H1 (cell line): Measurements from ENCODE around the gene SGSH. TPM values are rescaled to one million over a fixed set of nuclear protein-coding genes. Genes with fewer than 3 reads are reported as not detected.

Experiments used
- JUN ChIP-seq: IDR thresholded peaks from 2 replicates; pipeline ENCODE4 v1.6.1; 2011; ENCODE audit warnings: low read depth, mild to moderate bottlenecking, improper control_type of control experiment, low read length
- NANOG ChIP-seq: IDR thresholded peaks from 2 replicates; pipeline ENCODE4 v1.6.1; 2011; ENCODE audit warnings: low read length, low read depth, mild to moderate bottlenecking, inconsistent platforms; ENCODE audit not compliant: insufficient read depth, poor library complexity, severe bottlenecking
- YY1 ChIP-seq: IDR thresholded peaks from 2 replicates; pipeline ENCODE4 v1.6.1; 2011; ENCODE audit warnings: low read depth, mild to moderate bottlenecking, low read length
- ZNF274 ChIP-seq: IDR thresholded peaks from 2 replicates; pipeline ENCODE4 v1.7.0; 2012; ENCODE audit warnings: low read length, borderline replicate concordance; ENCODE audit errors: extremely low read depth
- polyA plus RNA-seq, 7 experiments: library from polyadenylated mRNA; depleted of rRNA in 3 of 7; stranded (reverse) in 5 of 7; unstranded in 2 of 7; fragments of >200 nt in 5 of 7; fragments of 200-250 nt in 2 of 7; gene quantifications; 1 replicate in 5 of 7; 2 replicates in 1 of 7; 4 replicates in 1 of 7; pipeline versions ENCODE4 v1.2.1 to v1.2.3, GENCODE V29; 2011 to 2013; ENCODE audit warnings: missing spikeins in 2 of 7, mixed read lengths in 2 of 7
- total RNA-seq: library from RNA; stranded (reverse); fragmentation: NEBNext Ultra II Directional; extraction: Animal tissue kit (Norgen Biotek cat#: 25700); gene quantifications from 2 replicates; pipeline ENCODE4 v1.2.1, GENCODE V29; 2021
- TF ChIP-seq, protein P1 (sequence below): fragments of 300-600 bp; sonication (generic); IDR thresholded peaks from 2 replicates; pipeline ENCODE4 v1.7.1; 2012; ENCODE audit warnings: low read length, moderate library complexity, mild to moderate bottlenecking, inconsistent platforms; ENCODE audit not compliant: insufficient replicate concordance
- TF ChIP-seq, protein P2 (sequence below): IDR thresholded peaks from 2 replicates; pipeline ENCODE4 v1.6.1; 2011; ENCODE audit warnings: low read depth, mild to moderate bottlenecking, low read length; ENCODE audit not compliant: insufficient read depth
- TF ChIP-seq, protein P3 (sequence below), 3 experiments: IDR thresholded peaks; 1 replicate in 2 of 3; 2 replicates in 1 of 3; pipeline versions ENCODE4 v1.5.1 to v1.6.1; 2011; ENCODE audit warnings: low read length in 3 of 3, mild to moderate bottlenecking in 3 of 3, inconsistent platforms in 2 of 3, low read depth in 1 of 3, moderate library complexity in 1 of 3; ENCODE audit not compliant: insufficient read depth in 1 of 3; ENCODE audit errors: control extremely low read depth in 1 of 3

SGSH gene
- total and polyA plus RNA-seq, 2 of the 8 experiments (the other 6 are each of a cell fraction or from before 2014, with no cell fraction given) = 18.0 to 19.6 TPM

DNA sequence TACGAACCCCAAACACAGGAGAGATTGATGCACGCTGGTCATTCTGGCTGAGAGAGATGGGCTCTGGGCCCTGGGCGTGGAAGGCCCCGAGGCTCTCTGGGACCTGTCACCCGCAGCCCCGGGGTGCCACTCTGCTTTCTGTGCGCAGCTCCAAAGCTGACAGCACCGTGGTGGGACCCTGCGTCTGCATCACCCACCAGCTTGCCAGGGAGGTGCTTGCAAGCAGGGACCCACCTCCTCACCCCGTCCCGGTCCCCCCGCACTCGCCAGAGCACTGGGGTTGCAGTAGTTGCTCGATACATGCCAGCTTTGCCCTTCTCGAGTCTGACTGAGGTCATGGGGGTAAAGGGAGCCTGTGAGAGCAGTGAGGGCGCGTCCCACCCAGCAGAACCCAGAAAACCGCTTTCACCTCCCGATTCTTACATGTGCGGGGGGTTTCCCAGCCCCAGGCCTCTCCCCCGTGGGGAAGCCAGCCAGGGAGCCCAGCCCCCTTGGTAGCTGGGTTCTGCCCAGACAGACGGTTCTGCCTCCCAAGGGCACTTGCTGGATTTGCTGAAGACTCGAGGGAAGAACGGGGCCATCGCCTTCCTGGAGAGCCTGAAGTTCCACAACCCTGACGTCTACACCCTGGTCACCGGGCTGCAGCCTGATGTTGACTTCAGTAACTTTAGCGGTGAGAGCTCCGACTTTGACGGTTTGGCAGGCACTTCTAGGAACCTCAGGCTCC is 37.9 kb downstream of the SGSH start (continued):
- TF ChIP-seq, protein P1, sequence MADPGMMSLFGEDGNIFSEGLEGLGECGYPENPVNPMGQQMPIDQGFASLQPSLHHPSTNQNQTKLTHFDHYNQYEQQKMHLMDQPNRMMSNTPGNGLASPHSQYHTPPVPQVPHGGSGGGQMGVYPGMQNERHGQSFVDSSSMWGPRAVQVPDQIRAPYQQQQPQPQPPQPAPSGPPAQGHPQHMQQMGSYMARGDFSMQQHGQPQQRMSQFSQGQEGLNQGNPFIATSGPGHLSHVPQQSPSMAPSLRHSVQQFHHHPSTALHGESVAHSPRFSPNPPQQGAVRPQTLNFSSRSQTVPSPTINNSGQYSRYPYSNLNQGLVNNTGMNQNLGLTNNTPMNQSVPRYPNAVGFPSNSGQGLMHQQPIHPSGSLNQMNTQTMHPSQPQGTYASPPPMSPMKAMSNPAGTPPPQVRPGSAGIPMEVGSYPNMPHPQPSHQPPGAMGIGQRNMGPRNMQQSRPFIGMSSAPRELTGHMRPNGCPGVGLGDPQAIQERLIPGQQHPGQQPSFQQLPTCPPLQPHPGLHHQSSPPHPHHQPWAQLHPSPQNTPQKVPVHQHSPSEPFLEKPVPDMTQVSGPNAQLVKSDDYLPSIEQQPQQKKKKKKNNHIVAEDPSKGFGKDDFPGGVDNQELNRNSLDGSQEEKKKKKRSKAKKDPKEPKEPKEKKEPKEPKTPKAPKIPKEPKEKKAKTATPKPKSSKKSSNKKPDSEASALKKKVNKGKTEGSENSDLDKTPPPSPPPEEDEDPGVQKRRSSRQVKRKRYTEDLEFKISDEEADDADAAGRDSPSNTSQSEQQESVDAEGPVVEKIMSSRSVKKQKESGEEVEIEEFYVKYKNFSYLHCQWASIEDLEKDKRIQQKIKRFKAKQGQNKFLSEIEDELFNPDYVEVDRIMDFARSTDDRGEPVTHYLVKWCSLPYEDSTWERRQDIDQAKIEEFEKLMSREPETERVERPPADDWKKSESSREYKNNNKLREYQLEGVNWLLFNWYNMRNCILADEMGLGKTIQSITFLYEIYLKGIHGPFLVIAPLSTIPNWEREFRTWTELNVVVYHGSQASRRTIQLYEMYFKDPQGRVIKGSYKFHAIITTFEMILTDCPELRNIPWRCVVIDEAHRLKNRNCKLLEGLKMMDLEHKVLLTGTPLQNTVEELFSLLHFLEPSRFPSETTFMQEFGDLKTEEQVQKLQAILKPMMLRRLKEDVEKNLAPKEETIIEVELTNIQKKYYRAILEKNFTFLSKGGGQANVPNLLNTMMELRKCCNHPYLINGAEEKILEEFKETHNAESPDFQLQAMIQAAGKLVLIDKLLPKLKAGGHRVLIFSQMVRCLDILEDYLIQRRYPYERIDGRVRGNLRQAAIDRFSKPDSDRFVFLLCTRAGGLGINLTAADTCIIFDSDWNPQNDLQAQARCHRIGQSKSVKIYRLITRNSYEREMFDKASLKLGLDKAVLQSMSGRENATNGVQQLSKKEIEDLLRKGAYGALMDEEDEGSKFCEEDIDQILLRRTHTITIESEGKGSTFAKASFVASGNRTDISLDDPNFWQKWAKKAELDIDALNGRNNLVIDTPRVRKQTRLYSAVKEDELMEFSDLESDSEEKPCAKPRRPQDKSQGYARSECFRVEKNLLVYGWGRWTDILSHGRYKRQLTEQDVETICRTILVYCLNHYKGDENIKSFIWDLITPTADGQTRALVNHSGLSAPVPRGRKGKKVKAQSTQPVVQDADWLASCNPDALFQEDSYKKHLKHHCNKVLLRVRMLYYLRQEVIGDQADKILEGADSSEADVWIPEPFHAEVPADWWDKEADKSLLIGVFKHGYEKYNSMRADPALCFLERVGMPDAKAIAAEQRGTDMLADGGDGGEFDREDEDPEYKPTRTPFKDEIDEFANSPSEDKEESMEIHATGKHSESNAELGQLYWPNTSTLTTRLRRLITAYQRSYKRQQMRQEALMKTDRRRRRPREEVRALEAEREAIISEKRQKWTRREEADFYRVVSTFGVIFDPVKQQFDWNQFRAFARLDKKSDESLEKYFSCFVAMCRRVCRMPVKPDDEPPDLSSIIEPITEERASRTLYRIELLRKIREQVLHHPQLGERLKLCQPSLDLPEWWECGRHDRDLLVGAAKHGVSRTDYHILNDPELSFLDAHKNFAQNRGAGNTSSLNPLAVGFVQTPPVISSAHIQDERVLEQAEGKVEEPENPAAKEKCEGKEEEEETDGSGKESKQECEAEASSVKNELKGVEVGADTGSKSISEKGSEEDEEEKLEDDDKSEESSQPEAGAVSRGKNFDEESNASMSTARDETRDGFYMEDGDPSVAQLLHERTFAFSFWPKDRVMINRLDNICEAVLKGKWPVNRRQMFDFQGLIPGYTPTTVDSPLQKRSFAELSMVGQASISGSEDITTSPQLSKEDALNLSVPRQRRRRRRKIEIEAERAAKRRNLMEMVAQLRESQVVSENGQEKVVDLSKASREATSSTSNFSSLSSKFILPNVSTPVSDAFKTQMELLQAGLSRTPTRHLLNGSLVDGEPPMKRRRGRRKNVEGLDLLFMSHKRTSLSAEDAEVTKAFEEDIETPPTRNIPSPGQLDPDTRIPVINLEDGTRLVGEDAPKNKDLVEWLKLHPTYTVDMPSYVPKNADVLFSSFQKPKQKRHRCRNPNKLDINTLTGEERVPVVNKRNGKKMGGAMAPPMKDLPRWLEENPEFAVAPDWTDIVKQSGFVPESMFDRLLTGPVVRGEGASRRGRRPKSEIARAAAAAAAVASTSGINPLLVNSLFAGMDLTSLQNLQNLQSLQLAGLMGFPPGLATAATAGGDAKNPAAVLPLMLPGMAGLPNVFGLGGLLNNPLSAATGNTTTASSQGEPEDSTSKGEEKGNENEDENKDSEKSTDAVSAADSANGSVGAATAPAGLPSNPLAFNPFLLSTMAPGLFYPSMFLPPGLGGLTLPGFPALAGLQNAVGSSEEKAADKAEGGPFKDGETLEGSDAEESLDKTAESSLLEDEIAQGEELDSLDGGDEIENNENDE = no peak
- TF ChIP-seq, protein P2, sequence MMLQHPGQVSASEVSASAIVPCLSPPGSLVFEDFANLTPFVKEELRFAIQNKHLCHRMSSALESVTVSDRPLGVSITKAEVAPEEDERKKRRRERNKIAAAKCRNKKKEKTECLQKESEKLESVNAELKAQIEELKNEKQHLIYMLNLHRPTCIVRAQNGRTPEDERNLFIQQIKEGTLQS = no peak
- TF ChIP-seq JUN (no peak), NANOG (no peak), YY1 (no peak), ZNF274 (no peak)
- TF ChIP-seq, protein P3, sequence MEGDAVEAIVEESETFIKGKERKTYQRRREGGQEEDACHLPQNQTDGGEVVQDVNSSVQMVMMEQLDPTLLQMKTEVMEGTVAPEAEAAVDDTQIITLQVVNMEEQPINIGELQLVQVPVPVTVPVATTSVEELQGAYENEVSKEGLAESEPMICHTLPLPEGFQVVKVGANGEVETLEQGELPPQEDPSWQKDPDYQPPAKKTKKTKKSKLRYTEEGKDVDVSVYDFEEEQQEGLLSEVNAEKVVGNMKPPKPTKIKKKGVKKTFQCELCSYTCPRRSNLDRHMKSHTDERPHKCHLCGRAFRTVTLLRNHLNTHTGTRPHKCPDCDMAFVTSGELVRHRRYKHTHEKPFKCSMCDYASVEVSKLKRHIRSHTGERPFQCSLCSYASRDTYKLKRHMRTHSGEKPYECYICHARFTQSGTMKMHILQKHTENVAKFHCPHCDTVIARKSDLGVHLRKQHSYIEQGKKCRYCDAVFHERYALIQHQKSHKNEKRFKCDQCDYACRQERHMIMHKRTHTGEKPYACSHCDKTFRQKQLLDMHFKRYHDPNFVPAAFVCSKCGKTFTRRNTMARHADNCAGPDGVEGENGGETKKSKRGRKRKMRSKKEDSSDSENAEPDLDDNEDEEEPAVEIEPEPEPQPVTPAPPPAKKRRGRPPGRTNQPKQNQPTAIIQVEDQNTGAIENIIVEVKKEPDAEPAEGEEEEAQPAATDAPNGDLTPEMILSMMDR (IDR thresholded peaks at IDR 0.05; ENCODE audit: control extremely low read depth in 1 of 3, insufficient read depth in 1 of 3, low read depth in 1 of 3, low read length in 3 of 3) = no peak
